Neural progenitor cell (in vitro differentiated cells): Measurements from ENCODE around the gene LRRC1. TPM values are rescaled to one million over a fixed set of nuclear protein-coding genes. Genes with fewer than 3 reads are reported as not detected.

Experiments used
- DNase-seq: peaks from one replicate; pipeline ENCODE4 v3.0.0-alpha.2; 2016; ENCODE audit warnings: low spot score
- H2AFZ ChIP-seq: fragments of 200-600 bp; sonication (generic); replicated peaks from 2 replicates; pipeline ENCODE4 v1.6.1; 2016; ENCODE audit warnings: antibody characterized with exemption
- H3F3A ChIP-seq: fragments of 200-600 bp; sonication (generic); 2 replicates; pipeline ENCODE4 v1.6.1; 2016; ENCODE audit warnings: antibody characterized with exemption, low read depth
- H3K27ac ChIP-seq: fragments of 200-600 bp; sonication (generic); 2 replicates; pipeline ENCODE4 v1.5.1; 2016; ENCODE audit warnings: mild to moderate bottlenecking
- H3K27me3 ChIP-seq: fragments of 200-600 bp; sonication (generic); 2 replicates; pipeline ENCODE4 v1.6.1; 2016; ENCODE audit warnings: mild to moderate bottlenecking, moderate library complexity
- H3K36me3 ChIP-seq: fragments of 200-600 bp; sonication (generic); 2 replicates; pipeline ENCODE4 v1.5.1; 2016
- H3K4me1 ChIP-seq: fragments of 200-600 bp; sonication (generic); 2 replicates; pipeline ENCODE4 v1.6.1; 2016; ENCODE audit warnings: mixed run types
- H3K4me2 ChIP-seq: fragments of 200-600 bp; sonication (generic); 2 replicates; pipeline ENCODE4 v1.6.1; 2016
- H3K4me3 ChIP-seq: fragments of 200-600 bp; sonication (generic); 2 replicates; pipeline ENCODE4 v1.5.1; 2016
- H3K79me2 ChIP-seq: fragments of 200-600 bp; sonication (generic); 2 replicates; pipeline ENCODE4 v1.6.1; 2016; ENCODE audit warnings: low read depth
- H3K9ac ChIP-seq: fragments of 200-600 bp; sonication (generic); 2 replicates; pipeline ENCODE4 v1.6.1; 2016
- H3K9me3 ChIP-seq: fragments of 200-600 bp; sonication (generic); 2 replicates; pipeline ENCODE4 v1.5.1; 2016; ENCODE audit warnings: low read depth
- H4K20me1 ChIP-seq: fragments of 200-600 bp; sonication (generic); 2 replicates; pipeline ENCODE4 v1.6.1; 2016; ENCODE audit warnings: low read depth
- H3K27ac Mint-ChIP-seq: 3 replicates; pipeline ENCODE4 v1.8.0; 2021; ENCODE audit warnings: mixed read lengths
- H3K27me3 Mint-ChIP-seq: 2 replicates; pipeline ENCODE4 v1.8.0; 2022; ENCODE audit warnings: low read depth, mild to moderate bottlenecking, inconsistent platforms, moderate library complexity, mixed read lengths; ENCODE audit not compliant: insufficient read depth
- H3K36me3 Mint-ChIP-seq: 3 replicates; pipeline ENCODE4 v1.8.0; 2021; ENCODE audit warnings: mixed read lengths
- H3K4me1 Mint-ChIP-seq: 3 replicates; pipeline ENCODE4 v1.8.0; 2021; ENCODE audit warnings: mixed read lengths
- H3K4me3 Mint-ChIP-seq: 3 replicates; pipeline ENCODE4 v1.8.0; 2021; ENCODE audit warnings: mild to moderate bottlenecking, moderate library complexity, mixed read lengths
- H3K9me3 Mint-ChIP-seq: 3 replicates; pipeline ENCODE4 v1.8.0; 2020; ENCODE audit warnings: mixed read lengths
- CTCF ChIP-seq: fragments of 200-600 bp; sonication (generic); IDR thresholded peaks from 2 replicates; pipeline ENCODE4 v1.5.1; 2017; ENCODE audit warnings: antibody characterized with exemption, mild to moderate bottlenecking
- EZH2 ChIP-seq: fragments of 200-600 bp; sonication (generic); IDR thresholded peaks from 2 replicates; pipeline ENCODE4 v1.6.1; 2017; ENCODE audit warnings: antibody characterized with exemption, mild to moderate bottlenecking, moderate library complexity
- EZH2phosphoT487 ChIP-seq: fragments of 200-600 bp; sonication (generic); IDR thresholded peaks from 2 replicates; pipeline ENCODE4 v1.6.1; 2017; ENCODE audit warnings: antibody characterized with exemption
- total RNA-seq: library from RNA; depleted of rRNA; stranded (reverse); fragments of >200 nt; gene quantifications from 2 replicates; pipeline ENCODE4 v1.2.3, GENCODE V29; 2015; ENCODE audit warnings: low replicate concordance

The LRRC1 gene
- total RNA-seq, 1 donor from 2014 or later: 14.0 TPM

GRCh38 chr6:53802582-53802981 is 7.8 kb downstream of the LRRC1 start:
- Histone ChIP-seq H3K4me1 (peaks cover 15% of the 10 kb centered on the region), H2AFZ (no peak overlapping the region), H3K79me2 (peaks cover 13% of the 10 kb centered on the region), H4K20me1 (peaks cover 17% of the 10 kb centered on the region), H3K9ac (no peak overlapping the region), H3K36me3 (no peaks in the 10 kb centered on the region), H3K27me3 (peaks cover 3% of the 10 kb centered on the region), H3K4me3 (no peak overlapping the region), H3F3A (no peaks in the 10 kb centered on the region), H3K9me3 (no peaks in the 10 kb centered on the region), H3K4me2 (no peak overlapping the region), H3K27ac (no peak overlapping the region)
- H3K4me3 Mint-ChIP-seq: no peak overlapping the region
- H3K4me1 Mint-ChIP-seq: peaks cover 19% of the 10 kb centered on the region
- TF ChIP-seq CTCF (no peak), EZH2phosphoT487 (no peak), EZH2 (no peak)
- H3K27me3 Mint-ChIP-seq: no peaks in the 10 kb centered on the region
- H3K27ac Mint-ChIP-seq: no peak overlapping the region
- H3K36me3 Mint-ChIP-seq: peaks cover 2% of the 10 kb centered on the region
- H3K9me3 Mint-ChIP-seq: no peaks in the 10 kb centered on the region
- DNase-seq: no peak

GRCh38 chr6:53803081-53803860 is 8.5 kb downstream of the LRRC1 start:
- H3K36me3 ChIP-seq: no peaks in the 10 kb centered on the region
- no peak overlapping the region for H3K4me3 Mint-ChIP-seq
- H3F3A ChIP-seq: no peaks in the 10 kb centered on the region
- no peaks in the 10 kb centered on the region for H3K27me3 Mint-ChIP-seq
- H3K4me1 Mint-ChIP-seq: peaks cover 25% of the 10 kb centered on the region
- H3K9ac ChIP-seq: no peak overlapping the region
- no peaks in the 10 kb centered on the region for H3K9me3 Mint-ChIP-seq
- no peaks in the 10 kb centered on the region for H3K27me3 ChIP-seq
- no peak overlapping the region for H3K27ac Mint-ChIP-seq
- H4K20me1 ChIP-seq: peaks cover 17% of the 10 kb centered on the region
- H3K4me2 ChIP-seq: no peak overlapping the region
- no peak overlapping the region for H3K27ac ChIP-seq
- peaks cover 13% of the 10 kb centered on the region for H3K79me2 ChIP-seq
- no peak overlapping the region for H3K4me3 ChIP-seq
- no peak for DNase-seq
- H2AFZ ChIP-seq: no peak overlapping the region
- peaks cover 15% of the 10 kb centered on the region for H3K4me1 ChIP-seq
- peaks cover 2% of the 10 kb centered on the region for H3K36me3 Mint-ChIP-seq
- no peaks in the 10 kb centered on the region for H3K9me3 ChIP-seq
- TF ChIP-seq EZH2: no peak
- TF ChIP-seq EZH2phosphoT487: no peak
- no peak for TF ChIP-seq CTCF

- peaks cover 34% of the 10 kb centered on the region for H3K4me1 Mint-ChIP-seq
- no peaks in the 10 kb centered on the region for H3K9me3 Mint-ChIP-seq
- no peak overlapping the region for H3K4me3 Mint-ChIP-seq
- no peak for DNase-seq
- peaks cover 15% of the 10 kb centered on the region for H3K4me1 ChIP-seq
- no peaks in the 10 kb centered on the region for H3F3A ChIP-seq
- H3K9me3 ChIP-seq: no peaks in the 10 kb centered on the region
- H3K4me2 ChIP-seq: no peak overlapping the region
- H3K4me3 ChIP-seq: no peak overlapping the region
- peaks cover 9% of the 10 kb centered on the region for H3K79me2 ChIP-seq
- no peaks in the 10 kb centered on the region for H3K36me3 ChIP-seq
- no peak overlapping the region for H3K27ac Mint-ChIP-seq
- TF ChIP-seq EZH2phosphoT487 (no peak), CTCF (no peak), EZH2 (no peak)
- H4K20me1 ChIP-seq: peaks cover 17% of the 10 kb centered on the region
- H3K27me3 ChIP-seq: no peaks in the 10 kb centered on the region
- peaks cover 2% of the 10 kb centered on the region for H3K36me3 Mint-ChIP-seq
- no peaks in the 10 kb centered on the region for H3K27me3 Mint-ChIP-seq
- H2AFZ ChIP-seq: no peak overlapping the region
- no peak overlapping the region for H3K27ac ChIP-seq
- no peak overlapping the region for H3K9ac ChIP-seq
Observed at GRCh38 chr6:53805016-53805415, 10.2 kb downstream of the LRRC1 start.
